ENCODE measurements around the gene NACAD.

NACAD gene

DNA sequence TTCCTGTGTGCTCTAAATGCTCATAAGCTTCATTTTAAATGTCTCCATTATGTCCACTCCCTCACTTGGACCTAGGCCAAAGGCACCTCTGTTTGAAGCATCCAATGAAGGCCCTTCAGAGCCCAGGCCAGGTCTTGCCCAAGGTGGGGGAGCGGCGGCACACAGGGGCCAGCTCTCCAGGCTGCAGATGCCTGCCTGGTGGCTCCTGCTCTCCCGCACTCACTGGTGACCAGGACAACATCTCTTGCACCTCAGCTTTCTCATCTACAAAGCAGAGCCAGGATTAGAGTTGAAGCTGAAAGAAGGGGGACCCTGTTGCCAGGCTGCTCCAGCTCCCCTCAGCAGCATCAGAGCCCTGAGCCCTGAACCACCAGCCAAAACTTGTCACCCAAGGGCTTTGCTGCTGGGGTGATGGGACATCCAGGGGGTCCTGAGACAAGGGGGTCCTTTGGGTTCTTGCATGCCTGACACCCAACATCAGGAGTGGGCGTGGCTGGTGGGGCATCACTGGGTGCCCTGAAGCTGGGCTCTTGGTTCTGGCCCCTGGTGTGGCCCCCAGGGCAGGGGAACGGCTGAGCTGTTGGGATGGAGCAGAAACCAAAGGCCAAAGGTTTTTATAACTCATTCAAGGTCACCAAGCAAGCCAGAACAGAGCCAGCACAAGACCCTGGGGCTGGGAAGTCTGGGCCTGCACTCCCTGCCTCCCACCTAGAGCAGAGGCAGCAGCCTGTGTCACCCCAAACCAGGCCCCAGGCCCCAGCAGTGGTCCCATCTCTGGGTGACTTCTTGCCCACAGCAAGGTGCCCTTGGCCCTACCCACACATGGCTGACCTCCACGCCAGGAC, 1.2 kb downstream of the NACAD start:
- DNase-seq = no peak

DNA sequence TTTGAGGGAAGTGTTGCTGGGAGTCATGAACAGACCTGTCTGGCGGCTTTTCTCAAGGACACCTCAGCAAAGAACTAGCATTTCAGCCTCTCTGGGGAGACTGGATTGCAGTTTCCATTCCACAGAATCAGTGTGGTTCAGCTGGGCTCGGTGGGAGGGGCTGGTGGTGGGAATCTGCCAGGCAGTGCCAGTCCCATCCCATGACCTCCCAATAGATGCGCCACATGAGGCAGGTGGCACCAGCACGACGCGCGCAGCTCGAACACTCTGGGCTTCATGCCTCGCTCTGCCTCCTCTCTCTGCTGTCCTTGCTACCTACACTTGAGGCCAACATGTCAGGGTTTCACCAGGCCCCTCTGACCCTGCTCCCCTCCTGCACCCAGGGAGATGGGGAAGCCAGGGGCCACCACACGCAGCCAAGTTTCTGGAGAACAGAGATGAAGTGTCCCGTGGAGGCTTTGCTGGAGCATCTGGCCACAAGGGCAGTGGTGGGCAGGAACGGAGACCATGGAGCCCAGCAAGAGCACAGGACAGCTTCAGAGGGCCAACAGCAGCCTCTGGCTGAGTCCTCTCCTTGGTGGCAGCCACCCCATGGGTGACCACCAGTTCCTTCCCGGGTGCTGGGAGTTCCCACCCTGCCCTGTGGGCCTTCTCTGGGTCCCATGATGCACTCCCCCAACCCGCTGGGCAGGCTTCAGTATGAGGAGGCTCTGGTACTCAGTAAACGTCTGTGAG, 2.3 kb downstream of the NACAD start:
- no peak for DNase-seq

DNA sequence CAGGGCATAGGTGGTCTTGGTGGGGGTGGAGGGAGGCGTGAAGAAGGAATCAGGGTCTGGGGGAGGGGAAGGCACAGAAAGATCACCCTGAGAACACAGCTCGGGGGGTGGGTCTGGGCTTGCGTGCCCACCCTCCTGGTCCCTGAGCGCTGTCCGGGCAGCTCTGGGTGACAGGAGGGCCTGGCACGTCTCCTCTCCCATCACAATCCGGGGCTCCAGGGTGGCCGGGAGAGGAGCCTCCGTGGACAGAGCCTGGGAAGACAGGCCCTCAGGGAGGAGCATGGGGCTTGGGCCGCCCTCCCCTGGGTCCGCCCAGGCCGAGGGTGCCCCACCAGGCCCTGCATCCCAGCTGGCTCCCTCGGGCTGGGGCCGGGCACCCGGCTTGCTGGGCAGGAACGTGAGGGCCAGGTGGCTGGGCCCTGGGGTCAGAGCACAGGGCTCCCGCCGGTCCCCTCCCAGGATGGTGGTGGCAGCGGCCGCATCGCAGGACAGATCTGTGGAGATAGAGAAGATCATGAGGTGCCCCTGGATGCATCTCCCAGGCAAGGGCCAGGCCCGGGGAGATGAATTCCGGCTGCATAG, 3.1 kb downstream of the NACAD start:
- no peak for DNase-seq

DNA sequence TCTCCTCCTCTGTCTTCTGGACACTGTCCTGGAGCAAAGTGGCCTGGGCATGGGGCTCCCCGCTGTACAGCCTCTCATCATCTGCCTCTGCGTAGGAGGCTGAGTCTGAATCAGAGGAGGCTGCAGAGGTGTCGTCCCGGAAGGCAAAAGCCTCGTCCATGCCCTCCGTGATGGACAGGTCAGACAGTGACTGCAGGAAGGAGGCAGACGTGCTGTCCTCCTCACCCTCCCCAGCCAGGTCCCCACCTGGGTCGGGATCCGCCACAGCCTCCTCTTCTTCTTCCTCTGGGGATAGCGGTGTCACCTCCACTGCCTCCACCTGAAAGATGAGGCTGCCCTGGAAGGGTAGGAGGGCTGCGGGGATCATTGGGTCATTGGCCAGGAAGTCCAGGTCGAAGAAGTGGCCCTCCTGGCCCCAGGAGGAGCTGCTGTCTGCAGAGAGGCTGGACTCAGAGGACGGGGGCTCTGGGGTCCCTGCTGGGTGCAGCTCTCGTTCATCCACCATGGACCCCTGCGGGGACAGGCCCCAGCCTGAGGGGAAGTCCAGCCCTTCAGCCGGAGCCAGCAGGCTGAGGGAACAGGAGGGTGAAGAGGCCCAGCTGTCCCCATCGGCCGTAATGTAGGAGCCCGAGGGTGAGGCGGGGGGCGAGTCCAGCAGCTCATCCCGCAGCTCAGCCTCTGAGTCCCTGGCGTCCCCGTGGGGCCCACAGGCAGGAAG, 3.7 kb downstream of the NACAD start:
- no peak for DNase-seq

DNA sequence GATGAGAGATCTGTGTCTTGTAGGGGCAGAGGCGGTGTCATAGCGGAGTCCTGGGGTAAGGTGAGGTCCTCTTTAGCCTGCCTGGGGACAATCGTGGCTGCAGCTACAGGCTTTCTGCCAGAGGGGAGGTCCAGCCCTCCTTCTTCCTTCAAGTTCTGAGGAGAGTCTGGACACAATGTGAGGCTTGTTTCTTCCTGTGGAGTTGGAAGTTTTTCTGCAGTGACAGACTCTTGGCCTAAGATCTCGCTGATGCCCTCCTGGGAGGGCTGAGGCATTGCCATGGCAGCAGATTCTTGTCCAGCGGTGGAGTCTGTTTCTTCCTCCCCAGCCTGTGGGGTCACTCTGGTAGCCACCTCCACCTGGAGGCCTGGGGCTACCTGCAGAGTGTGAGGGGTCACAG, 4.4 kb downstream of the NACAD start:
- DNase-seq = no peak

DNA sequence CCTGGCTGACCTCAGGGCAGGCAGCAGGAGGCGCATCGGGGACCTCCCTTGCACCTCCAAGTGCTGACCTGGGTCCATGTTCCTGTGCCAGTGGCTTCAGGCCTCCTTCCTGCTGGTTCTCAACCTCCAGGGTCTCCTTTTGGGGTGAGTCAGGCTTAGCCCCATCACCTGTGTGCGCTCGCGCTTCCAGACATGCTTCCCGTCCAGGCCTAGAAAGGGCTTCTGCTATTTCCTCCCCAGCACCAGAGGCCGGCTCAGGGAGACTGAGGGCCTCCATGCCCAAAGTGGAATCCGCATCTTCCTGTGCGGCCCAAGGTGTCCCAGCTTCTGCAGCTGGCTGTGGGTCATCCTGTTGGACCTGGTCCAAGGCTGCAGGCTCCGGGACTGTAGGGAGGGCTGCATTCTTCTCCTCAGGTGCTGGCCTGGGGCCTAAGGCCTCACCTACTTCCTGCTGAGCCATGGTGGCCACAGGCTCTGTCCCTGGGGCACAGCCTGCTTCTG, 5.9 kb downstream of the NACAD start:
- no peak for DNase-seq

DNA sequence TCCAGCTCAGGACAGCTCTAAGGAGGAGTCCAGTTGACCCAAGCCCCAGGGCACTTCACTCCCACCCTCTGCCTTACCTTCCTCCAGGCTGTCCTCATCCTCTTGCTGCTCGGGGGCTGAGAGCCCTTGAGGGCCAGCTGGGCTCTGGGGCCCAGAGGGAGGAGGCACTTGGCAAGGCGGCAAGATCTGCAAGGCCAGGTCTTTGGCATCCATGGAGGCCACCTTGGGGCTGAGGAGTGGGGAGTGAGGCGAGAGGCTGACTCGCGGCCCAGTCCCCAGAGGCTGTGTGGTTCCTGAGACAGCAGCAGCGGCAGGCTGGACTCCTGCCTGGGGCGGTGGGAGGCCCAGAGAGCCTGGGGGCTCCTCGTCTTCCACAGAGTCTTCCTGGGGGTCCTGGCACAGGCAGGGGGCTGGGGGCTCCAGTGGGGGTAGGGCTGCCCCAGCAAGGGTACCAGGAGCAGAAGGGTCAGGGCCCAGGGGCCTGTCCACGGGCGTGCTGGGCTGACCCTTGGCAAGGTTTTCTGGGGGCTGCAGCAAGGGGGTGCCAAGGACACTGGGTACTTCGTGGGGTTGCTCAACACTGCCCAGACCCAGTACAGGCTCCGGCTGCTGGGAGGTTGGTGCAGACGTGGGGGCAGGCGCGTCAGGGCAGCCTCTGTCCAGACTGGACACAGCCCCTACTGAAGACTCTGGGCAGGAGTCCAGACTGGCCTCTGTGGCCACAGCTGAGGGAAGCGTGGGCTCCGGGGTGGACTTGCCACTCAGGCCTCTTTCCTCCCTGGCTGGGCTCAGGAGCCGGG, 6.5 kb downstream of the NACAD start:
- DNase-seq = no peak

DNA sequence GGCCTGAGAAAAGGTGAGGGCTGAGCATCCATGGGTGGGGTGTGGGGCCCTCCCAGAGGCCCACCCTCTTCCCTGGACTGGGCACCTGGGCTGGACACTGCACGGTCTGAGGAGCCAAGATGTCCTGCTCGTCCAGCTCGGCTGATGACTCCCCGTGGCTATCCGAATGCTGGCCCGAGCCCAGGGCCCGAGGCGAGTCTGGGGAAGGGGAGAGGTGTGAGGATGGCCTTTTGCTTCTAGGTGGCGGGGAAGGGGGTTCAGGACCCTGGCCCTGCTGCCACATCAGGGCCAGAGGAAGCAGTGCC, 7.1 kb downstream of the NACAD start:
- DNase-seq = no peak

DNA sequence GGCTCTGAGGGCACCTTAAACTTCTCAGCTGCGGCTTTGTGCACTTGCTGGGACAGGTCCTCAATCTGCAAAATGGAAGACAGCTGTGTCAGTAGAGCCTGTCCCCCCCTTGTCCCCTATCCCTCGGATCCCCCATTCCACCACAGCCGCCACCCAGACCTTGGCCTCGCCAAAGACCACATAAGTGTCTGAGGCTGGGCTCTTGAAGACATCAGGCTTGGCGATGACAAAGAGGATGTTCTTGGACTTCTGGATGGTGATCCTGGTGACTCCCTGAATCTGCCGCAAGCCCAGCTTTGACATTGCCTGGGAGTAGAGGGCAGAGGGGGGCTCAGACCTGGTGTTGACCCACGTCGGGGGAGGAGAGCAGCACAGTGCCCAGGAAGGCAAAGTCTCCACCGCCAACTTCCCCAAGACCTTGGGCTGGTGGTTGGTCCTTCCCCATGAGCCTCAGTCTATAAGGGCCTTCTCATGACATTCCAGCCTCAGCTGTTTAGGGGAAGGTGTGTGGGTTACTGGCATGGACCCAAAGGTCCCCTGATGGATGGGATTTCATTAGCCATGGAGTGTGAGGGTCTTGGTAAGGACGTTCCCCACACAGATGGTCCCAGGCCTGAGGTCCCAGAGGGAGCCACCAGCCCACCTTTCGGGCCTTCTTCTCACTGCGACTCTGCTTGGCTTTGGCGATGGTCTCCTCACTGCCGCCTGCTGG, 7.7 kb downstream of the NACAD start:
- DNase-seq = no peak

DNA sequence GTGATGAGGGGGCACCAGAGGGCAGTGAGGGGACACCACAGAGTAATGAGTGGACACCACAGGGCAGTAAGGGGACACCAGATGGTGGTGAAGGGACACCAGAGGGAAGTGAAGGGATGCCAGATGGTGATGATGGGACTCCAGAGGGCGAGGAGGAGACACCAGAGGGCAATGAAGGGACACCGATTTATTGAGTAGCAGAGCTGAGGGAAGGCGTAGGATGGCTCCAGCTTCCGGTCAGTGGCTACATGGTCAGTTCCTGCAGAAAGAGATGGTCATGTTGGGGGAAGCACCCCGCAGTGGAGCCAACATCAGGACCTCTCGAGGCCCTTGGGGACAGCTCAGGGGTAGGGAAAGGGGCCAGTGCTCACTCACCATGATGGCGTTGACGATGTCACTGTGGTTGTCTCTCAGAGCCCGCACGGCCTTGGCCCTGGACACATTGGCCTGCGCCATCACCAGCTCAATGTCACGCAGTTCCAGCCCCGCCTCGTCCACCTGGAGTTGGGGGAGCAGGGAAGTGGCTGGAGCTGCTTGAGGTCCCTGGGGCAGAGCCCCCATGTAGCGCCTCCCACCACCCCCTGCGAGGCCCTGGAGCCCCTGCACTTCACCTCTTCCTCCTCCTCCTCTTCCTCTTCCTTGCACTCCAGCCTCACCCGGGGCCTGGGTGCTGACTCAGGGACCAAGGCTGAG, 8.4 kb downstream of the NACAD start:
- no peak for DNase-seq

DNA sequence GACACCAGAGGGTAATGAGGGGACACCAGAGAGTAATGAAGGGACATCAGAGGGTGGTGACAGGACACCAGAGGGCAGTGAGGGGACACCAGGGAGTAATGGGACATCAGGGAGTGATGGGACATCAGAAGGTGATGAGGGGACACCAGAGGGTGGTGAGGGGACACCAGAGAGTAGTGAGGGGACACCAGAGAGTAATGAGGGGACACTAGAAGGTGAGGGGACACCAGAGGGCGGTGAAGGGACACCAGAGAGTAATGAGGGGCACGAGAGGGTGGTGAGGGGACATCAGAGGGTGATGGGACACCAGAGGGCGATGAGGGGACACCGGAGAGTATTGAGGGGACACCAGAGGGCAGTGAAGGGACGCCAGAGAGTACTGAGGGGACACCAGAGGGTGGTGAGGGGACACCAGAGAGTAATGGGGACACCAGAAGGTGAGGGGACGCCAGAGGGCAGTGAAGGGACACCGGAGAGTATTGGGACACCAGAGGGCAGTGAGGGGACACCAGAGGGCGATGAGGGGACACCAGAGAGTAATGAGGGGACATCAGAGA, 10.6 kb downstream of the NACAD start:
- no peak for DNase-seq

DNA sequence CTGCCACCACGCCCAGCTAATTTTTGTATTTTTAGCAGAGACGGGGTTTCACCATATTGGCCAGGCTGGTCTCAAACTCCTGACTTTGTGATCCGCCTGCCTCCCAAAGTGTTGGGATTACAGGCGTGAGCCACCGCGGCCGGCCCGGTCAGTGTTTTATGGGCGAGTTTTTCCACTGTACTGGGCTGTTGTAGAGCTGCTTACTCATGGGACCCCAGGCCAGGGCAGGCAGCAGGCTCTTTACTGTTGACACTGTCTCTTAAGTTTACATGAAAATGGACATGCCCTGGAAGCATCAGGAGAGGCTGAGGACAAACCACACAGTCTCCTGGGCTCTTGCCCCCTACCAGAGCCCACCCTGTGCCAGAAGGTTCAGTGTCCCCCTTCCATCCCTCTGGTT, 11.2 kb downstream of the NACAD start:
- DNase-seq = no peak

DNA sequence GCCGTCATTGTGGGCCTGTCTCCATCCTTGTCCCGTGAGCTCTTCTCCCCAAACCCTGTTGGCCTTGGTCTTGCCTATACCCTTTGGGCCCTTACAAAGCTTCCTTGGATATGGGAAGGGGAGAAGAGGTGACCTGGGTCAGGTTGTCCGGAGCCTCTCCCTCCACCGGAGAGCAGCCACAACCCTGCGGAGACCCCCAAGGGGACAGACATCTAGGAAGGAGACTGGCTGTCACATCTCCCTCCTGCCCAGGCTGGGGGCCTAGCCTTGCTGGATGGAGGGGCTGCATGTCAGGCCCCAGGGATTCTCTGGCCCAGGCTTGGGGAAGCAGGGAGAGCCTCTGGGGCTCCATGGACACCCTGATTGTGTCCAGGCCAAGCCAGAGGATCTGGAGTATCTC, 11.8 kb downstream of the NACAD start:
- no peak for DNase-seq

DNA sequence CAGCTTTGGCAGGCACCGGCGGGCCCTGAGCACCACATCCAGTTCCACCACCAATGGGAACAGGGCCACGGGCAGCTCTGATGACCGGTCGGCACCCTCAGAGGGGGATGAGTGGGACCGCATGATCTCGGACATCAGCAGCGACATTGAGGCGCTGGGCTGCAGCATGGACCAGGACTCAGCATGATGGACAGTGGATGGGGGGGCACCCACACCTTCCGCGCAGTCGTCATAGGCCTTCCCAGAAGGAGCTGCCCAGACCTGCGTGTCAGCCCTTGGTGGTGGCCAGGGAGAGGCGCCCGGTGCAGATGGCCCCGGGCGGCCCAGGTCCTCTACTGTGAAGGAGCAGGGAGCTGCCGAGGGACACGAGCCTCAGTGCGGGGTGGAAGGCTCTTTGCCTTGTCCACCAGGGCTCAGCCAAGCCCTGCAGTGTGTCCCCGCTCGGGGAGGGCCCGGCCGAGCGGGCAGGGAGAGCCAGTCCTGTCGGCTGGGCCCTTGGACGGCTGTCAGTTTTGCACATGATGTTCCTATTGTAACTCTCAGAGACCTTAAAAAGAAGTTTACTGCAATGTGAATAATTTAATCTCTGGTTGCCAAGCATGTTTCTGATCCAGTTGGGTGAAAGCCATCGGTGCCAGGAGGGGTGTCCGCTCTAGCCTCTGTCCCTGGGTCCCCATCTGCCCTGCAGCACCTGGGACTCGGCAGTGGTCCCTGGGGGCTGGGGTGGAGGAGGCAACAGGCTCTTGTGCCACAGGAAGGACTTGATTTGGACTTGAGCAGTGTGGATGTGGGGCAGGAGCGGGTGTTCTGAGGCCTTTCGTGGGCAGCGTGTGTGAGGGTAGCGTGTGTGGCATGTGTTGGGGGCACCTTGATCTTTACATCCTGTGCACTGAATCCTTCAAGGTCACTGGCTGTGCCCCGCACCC, 12.6 kb downstream of the NACAD start:
- no peak for DNase-seq

DNA sequence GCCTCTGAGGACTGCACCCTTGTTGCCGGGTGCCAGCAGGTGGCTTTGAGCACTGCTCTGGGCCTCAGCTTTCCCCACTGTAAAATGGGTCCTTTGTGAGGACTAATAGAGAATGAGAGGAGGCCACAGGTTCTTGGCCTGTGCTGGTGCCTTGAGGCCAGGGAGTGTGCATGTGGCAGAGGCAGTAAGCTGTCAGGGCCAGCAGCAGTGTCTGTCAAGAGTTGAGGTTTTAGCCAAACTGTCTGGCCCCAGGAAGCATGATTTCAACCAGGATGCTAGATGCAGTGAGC, 13.5 kb downstream of the NACAD start:
- DNase-seq = no peak

DNA sequence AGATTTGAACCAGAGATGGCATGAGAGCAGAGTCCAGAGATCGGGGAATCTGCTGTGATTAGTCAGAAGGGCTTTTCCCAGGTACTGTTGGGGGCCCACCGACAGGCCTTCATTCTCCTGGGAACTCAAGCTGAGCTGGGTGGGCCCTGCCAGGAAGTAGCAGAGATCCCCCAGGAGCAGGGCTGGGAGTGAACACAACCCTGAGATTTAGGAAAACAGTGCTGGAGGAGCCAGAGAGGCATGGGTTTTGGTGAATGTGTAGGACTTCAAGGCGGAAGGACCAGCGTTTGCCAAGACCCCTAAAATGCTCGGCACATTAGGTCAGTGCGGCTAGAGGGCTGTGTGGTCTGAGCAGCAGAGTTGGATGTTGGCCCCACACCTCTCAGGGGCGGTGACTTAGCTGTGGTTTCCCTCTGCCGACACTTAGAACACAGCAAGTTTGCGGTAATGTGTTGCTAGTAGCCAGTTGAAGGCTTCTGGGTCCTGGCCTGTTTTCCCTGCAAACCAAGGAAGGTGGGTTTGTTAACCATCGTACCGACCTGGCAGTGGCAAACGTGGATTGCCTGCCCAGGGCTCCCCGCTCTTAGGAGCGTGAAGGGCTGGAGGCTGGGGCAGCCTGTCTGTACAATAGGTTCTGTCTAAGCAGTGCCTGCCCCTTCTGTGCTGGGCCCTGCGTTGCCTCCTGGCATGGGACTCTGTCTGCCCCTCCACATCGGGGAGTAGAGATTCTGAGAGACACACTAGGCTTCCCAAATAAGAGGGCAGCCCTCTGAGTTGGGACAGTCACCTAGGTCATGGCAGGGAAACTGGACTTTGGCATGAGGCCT, 14.0 kb downstream of the NACAD start:
- no peak for DNase-seq

DNA sequence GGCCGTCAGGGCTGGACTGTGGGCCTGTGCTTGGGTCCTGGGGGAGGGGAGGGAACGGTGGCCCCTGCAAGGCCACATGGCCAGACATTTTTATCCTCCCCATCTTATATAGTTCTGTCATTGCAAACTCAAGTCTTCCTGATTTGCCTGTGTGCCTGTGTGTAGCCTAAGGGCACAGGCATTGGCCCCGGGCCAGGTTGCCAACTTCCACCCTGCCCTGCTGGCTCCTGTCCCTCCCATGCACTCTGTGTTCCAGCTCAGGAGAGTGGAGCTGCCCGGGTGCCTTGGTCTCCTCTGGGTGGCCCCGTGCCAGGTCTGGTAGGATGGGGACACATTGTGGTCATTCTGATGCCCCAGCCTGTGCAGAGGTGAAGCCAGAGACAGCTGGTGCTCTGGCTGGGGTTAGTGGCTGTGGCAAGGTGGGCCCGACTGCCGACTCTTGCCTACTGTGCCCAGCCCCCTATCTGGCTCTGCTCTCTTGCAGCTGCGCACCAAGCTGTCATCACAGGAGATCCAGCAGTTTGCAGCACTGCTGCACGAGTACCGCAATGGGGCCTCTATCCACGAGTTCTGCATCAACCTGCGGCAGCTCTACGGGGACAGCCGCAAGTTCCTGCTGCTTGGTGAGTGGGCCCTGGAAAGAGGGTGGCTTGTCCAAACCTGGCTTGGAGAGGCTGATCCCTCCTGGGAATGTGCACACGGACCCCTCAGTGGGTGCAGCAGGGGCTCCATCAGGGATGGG, 14.8 kb downstream of the NACAD start:
- DNase-seq = no peak

DNA sequence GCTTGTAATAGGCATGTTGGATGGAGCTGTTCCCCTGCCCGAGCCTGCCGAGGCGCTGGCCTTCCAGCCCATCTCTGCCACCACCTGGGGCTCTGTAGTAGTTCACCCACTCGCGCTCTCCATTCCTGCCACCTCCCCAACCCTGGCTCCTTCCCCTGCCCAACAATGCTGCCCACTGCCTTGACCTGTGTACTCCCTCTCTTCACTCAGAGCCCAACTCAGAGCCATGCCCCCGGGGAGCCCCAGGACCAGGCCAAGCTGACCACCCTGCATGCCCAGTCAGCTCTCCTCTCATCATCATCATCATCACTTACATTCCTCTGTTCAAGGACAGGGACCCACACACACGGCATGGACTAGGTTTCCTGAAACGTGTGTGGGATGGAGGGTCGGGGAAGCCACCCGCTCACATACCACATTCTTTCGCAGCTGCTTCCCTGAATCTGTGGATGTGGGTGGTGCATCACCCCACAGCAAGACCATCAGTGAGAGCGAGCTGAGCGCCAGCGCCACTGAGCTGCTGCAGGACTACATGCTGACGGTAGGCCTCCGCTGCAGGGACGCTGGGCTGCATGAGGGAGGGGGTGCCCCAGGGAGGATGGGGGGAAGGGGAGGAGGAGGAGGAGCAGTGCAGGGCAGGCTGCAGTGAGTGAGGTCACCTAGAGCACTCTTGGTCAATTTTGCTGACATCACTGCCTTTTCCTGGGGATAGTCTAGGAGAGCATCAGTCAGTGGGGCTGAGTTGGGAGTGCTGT, 15.6 kb downstream of the NACAD start:
- no peak for DNase-seq

All from GF-D8 (cell line).